Measurements from ENCODE around the gene KIRREL3.

GRCh38 chr11:126519764-126520734 lies 480.5 kb downstream of the KIRREL3 start:
- TF ChIP-seq POLR2A (IDR thresholded peaks at IDR 0.05) = no peak
- TF ChIP-seq CTCF (IDR thresholded peaks at IDR 0.05 in 8 of 11, conservative IDR thresholded peaks at IDR 0.05 in 3 of 11) = no peak
